Lower leg skin (tissue), 3 donors: ENCODE data around the gene KCNQ4.

Experiments
- CTCF ChIP-seq, 3 donors: fragments of 450-650 bp; IDR thresholded peaks; one replicate each; pipeline ENCODE4 v1.5.1; 2016; ENCODE audit warnings: antibody characterized with exemption in 3 of 3, mild to moderate bottlenecking in 3 of 3, moderate library complexity in 2 of 3
- POLR2A ChIP-seq, 2 donors: fragments of 450-650 bp; IDR thresholded peaks; one replicate each; pipeline ENCODE4 v1.6.1; 2016 to 2017; ENCODE audit warnings: antibody characterized with exemption in 2 of 2, mild to moderate bottlenecking in 1 of 2, moderate library complexity in 1 of 2

- TF ChIP-seq CTCF (IDR thresholded peaks at IDR 0.05) (no peak), POLR2A (IDR thresholded peaks at IDR 0.05) (no peak)
These were observed 50.4 kb downstream of the KCNQ4 start for GRCh38 chr1:40833979-40834378.
